Central memory CD4-positive, alpha-beta T cell (primary cell): ENCODE results near the gene PREP.
"Not testable (repeated sequence)": the region's sequence is repeated elsewhere in the genome, so short reads cannot be mapped to it uniquely, and the experiment has no call there.

Experiments
- DNase-seq: peaks from one replicate; pipeline ENCODE4 v3.0.0; 2022

PREP gene

GRCh38 chr6:105259913-105260889, 142.7 kb downstream of the PREP start:
- no peak for DNase-seq

GRCh38 chr6:105258816-105259215, 144.1 kb downstream of the PREP start:
- no peak for DNase-seq

GRCh38 chr6:105257340-105257739, 145.5 kb downstream of the PREP start:
- no peak for DNase-seq

GRCh38 chr6:105256619-105257018, 146.3 kb downstream of the PREP start:
- DNase-seq = no peak

- no peak for DNase-seq
These were observed 149.1 kb downstream of the PREP start for GRCh38 chr6:105253787-105254186.

- no peak for DNase-seq
These were observed 151.2 kb downstream of the PREP start for GRCh38 chr6:105251689-105252088.

- no peak for DNase-seq
These were observed 152.3 kb downstream of the PREP start for GRCh38 chr6:105250533-105250932.

GRCh38 chr6:105243487-105243886, 159.4 kb downstream of the PREP start:
- no peak for DNase-seq

GRCh38 chr6:105235155-105235554, 167.7 kb downstream of the PREP start:
- DNase-seq = no peak

GRCh38 chr6:105231771-105232170, 171.1 kb downstream of the PREP start:
- DNase-seq = not testable (repeated sequence)
